CD4-positive, CD25-positive, alpha-beta regulatory T cell (primary cell): Measurements from ENCODE around the gene POSTN. TPM values are rescaled to one million over a fixed set of nuclear protein-coding genes. Genes with fewer than 3 reads are reported as not detected.

Experiments used
- ATAC-seq, 2 donors: fragments of 150-1000 bp; cut with Tn5 transposase; one replicate each; pipeline ENCODE4 v1.10.0; 2021; ENCODE audit warnings: low read depth in 2 of 2, moderate number of reproducible peaks in 2 of 2, moderate library complexity in 1 of 2
- DNase-seq, 3 donors: peaks; one replicate each; pipeline versions ENCODE4 v3.0.0 to v3.0.0-alpha.2; 2012 to 2022; ENCODE audit warnings: mixed read lengths in 1 of 3
- H3K27ac ChIP-seq: one replicate; pipeline ENCODE4 v1.7.0; 2013; ENCODE audit warnings: mild to moderate bottlenecking, low read length; ENCODE audit not compliant: insufficient read depth, poor library complexity, severe bottlenecking
- H3K27me3 ChIP-seq: one replicate; pipeline ENCODE4 v1.7.0; 2013; ENCODE audit warnings: low read length; ENCODE audit not compliant: control insufficient read depth, insufficient read depth
- H3K36me3 ChIP-seq: one replicate; pipeline ENCODE4 v1.7.0; 2013; ENCODE audit warnings: mild to moderate bottlenecking, low read length, moderate library complexity; ENCODE audit not compliant: control insufficient read depth, insufficient read depth
- H3K4me1 ChIP-seq: 2 replicates; pipeline ENCODE4 v1.7.0; 2013; ENCODE audit warnings: mild to moderate bottlenecking, low read length; ENCODE audit not compliant: insufficient read depth, control insufficient read depth, poor library complexity, severe bottlenecking
- H3K4me3 ChIP-seq: one replicate; pipeline ENCODE4 v1.7.0; 2013; ENCODE audit warnings: low read depth, mild to moderate bottlenecking, low read length, moderate library complexity
- H3K9me3 ChIP-seq, 2 experiments: 1 replicate in 1 of 2; 2 replicates in 1 of 2; pipeline ENCODE4 v1.7.0; 2013; ENCODE audit warnings: low read length in 2 of 2, mild to moderate bottlenecking in 1 of 2, moderate library complexity in 1 of 2; ENCODE audit not compliant: control insufficient read depth in 2 of 2
- H3K27ac Mint-ChIP-seq, 3 donors: one replicate each; pipeline ENCODE4 v1.8.0; 2020 to 2022; ENCODE audit warnings: mild to moderate bottlenecking in 3 of 3, mixed read lengths in 3 of 3, moderate library complexity in 2 of 3
- H3K27me3 Mint-ChIP-seq: one replicate; pipeline ENCODE4 v1.8.0; 2022; ENCODE audit warnings: mild to moderate bottlenecking, mixed read lengths
- H3K36me3 Mint-ChIP-seq: one replicate; pipeline ENCODE4 v1.8.0; 2020; ENCODE audit warnings: mixed read lengths
- H3K4me1 Mint-ChIP-seq, 4 donors: one replicate each; pipeline ENCODE4 v1.8.0; 2020 to 2022; ENCODE audit warnings: mixed read lengths in 4 of 4, mild to moderate bottlenecking in 1 of 4
- H3K4me3 Mint-ChIP-seq, 4 donors: one replicate each; pipeline ENCODE4 v1.8.0; 2020 to 2022; ENCODE audit warnings: mild to moderate bottlenecking in 4 of 4, mixed read lengths in 4 of 4, moderate library complexity in 3 of 4
- H3K9me3 Mint-ChIP-seq, 7 donors: one replicate each; pipeline ENCODE4 v1.8.0; 2020 to 2022; ENCODE audit warnings: mixed read lengths in 7 of 7, mild to moderate bottlenecking in 3 of 7, moderate library complexity in 2 of 7
- polyA plus RNA-seq, 4 donors: library from polyadenylated mRNA; unstranded; fragments of 300-500 nt; fragmentation: Illumina TruSeq; gene quantifications; one replicate each; pipeline ENCODE4 v1.2.3, GENCODE V29; 2021
- total RNA-seq: library from RNA; stranded (reverse); gene quantifications from one replicate; pipeline ENCODE4 v1.2.3, GENCODE V29; 2022

POSTN gene
- total and polyA plus RNA-seq, 5 donors from 2014 or later: not detected

- DNase-seq: no peak
- H3K36me3 ChIP-seq: no peaks in the 10 kb centered on the region
- peaks cover 2 to 14% (median 9%) of the 10 kb centered on the region in 7 donors for H3K9me3 Mint-ChIP-seq
- H3K27me3 Mint-ChIP-seq: no peaks in the 10 kb centered on the region
- H3K27ac Mint-ChIP-seq: no peak overlapping the region
- no peaks in the 10 kb centered on the region for H3K36me3 Mint-ChIP-seq
- no peak overlapping the region for H3K4me3 ChIP-seq
- peaks cover 0 to 4% of the 10 kb centered on the region in 2 experiments for H3K9me3 ChIP-seq
- no peak overlapping the region for H3K4me3 Mint-ChIP-seq
- no peaks in the 10 kb centered on the region for H3K27me3 ChIP-seq
- ATAC-seq: no peak
- no peak overlapping the region for H3K27ac ChIP-seq
- no peaks in the 10 kb centered on the region for H3K4me1 ChIP-seq
- H3K4me1 Mint-ChIP-seq: no peaks in the 10 kb centered on the region
Measured at GRCh38 chr13:37534676-37535075, 63.9 kb downstream of the POSTN start.

- H3K27me3 Mint-ChIP-seq: no peaks in the 10 kb centered on the region
- no peak overlapping the region for H3K4me3 ChIP-seq
- no peaks in the 10 kb centered on the region for H3K36me3 Mint-ChIP-seq
- H3K4me1 ChIP-seq: no peaks in the 10 kb centered on the region
- peaks cover 2 to 14% (median 9%) of the 10 kb centered on the region in 7 donors for H3K9me3 Mint-ChIP-seq
- H3K36me3 ChIP-seq: no peaks in the 10 kb centered on the region
- H3K27ac ChIP-seq: no peak overlapping the region
- H3K27me3 ChIP-seq: no peaks in the 10 kb centered on the region
- no peak overlapping the region for H3K27ac Mint-ChIP-seq
- H3K4me1 Mint-ChIP-seq: no peaks in the 10 kb centered on the region
- ATAC-seq (no peak), DNase-seq (no peak)
- peaks cover 0 to 4% of the 10 kb centered on the region in 2 experiments for H3K9me3 ChIP-seq
- no peak overlapping the region for H3K4me3 Mint-ChIP-seq
Measured at GRCh38 chr13:37534181-37534580, 64.4 kb downstream of the POSTN start.

DNA sequence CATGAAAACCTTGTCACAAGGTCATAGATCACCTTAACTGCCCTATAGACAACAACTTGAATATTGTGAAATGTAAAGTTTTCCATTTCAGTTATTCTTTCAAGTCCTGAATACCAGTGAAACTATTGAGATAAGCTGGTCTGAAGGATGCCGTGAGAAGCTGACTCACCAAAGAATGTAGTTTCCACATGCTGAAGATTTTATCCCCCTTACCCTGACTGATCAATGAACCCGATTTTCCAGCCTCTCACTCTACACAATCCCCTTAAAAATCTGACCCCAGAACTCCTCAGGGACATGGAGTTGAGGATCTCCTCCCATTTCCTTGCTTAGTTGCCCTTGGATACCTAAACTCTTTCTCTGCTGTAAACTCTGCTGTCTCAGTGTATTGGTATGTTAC, 67.5 kb downstream of the POSTN start:
- Histone ChIP-seq H3K27ac (no peak overlapping the region), H3K27me3 (no peaks in the 10 kb centered on the region), H3K4me1 (no peaks in the 10 kb centered on the region), H3K36me3 (no peaks in the 10 kb centered on the region), H3K4me3 (no peak overlapping the region), H3K9me3 (peaks cover 0 to 4% of the 10 kb centered on the region in 2 experiments)
- no peaks in the 10 kb centered on the region for H3K36me3 Mint-ChIP-seq
- H3K9me3 Mint-ChIP-seq: peaks cover 0 to 13% (median 5%) of the 10 kb centered on the region in 7 donors
- H3K4me1 Mint-ChIP-seq: no peaks in the 10 kb centered on the region
- H3K27ac Mint-ChIP-seq: no peak overlapping the region
- H3K27me3 Mint-ChIP-seq: no peaks in the 10 kb centered on the region
- H3K4me3 Mint-ChIP-seq: no peak overlapping the region
- DNase-seq: no peak
- ATAC-seq: no peak

DNA sequence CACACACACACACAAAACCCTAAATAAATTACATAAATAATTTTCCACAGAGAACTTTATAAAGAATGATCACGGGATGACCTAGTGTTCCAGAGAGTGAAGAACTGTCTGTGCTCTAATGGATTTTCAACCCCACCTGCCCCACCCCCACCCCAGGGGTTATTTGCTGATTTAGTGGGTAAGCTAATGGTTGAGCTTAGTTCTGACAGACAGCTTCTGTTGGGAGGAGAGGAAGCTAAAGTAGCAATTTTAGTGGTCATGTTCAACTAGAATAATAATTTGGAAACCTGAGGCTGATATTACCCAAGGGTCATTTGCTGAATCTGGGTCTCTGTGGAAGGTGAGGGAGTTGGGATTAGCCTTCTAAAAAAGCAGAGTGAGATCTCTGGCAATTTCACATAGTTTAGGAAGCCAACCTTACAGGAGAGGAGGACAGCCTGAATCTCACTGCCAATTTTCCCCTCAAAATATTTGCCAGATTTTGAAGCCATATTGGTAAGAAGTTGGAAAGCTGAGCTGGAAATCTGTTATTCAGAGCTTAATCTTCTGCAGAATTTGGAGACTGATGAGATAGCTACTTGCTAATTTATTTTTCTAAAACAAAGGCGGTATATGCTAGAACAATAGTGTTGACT, 68.7 kb downstream of the POSTN start:
- DNase-seq (no peak), ATAC-seq (no peak)
- no peaks in the 10 kb centered on the region for H3K36me3 Mint-ChIP-seq
- H3K4me3 ChIP-seq: no peak overlapping the region
- no peaks in the 10 kb centered on the region for H3K4me1 ChIP-seq
- no peak overlapping the region for H3K27ac ChIP-seq
- no peaks in the 10 kb centered on the region for H3K27me3 ChIP-seq
- H3K4me3 Mint-ChIP-seq: no peak overlapping the region
- no peaks in the 10 kb centered on the region for H3K36me3 ChIP-seq
- H3K9me3 ChIP-seq: peaks cover 0 to 4% of the 10 kb centered on the region in 2 experiments
- H3K9me3 Mint-ChIP-seq: peaks cover 0 to 12% (median 5%) of the 10 kb centered on the region in 7 donors
- no peak overlapping the region for H3K27ac Mint-ChIP-seq
- no peaks in the 10 kb centered on the region for H3K27me3 Mint-ChIP-seq
- no peaks in the 10 kb centered on the region for H3K4me1 Mint-ChIP-seq

GRCh38 chr13:37526710-37527473, 71.7 kb downstream of the POSTN start:
- no peaks in the 10 kb centered on the region for H3K36me3 ChIP-seq
- ATAC-seq (no peak), DNase-seq (no peak)
- H3K4me3 ChIP-seq: no peak overlapping the region
- H3K9me3 ChIP-seq: peaks cover 0 to 4% of the 10 kb centered on the region in 2 experiments
- H3K4me3 Mint-ChIP-seq: no peak overlapping the region
- no peaks in the 10 kb centered on the region for H3K4me1 ChIP-seq
- no peak overlapping the region for H3K27ac ChIP-seq
- no peaks in the 10 kb centered on the region for H3K4me1 Mint-ChIP-seq
- H3K36me3 Mint-ChIP-seq: no peaks in the 10 kb centered on the region
- H3K27me3 ChIP-seq: no peaks in the 10 kb centered on the region
- H3K27me3 Mint-ChIP-seq: no peaks in the 10 kb centered on the region
- H3K9me3 Mint-ChIP-seq: peaks cover 0 to 19% (median 7%) of the 10 kb centered on the region in 7 donors
- no peak overlapping the region for H3K27ac Mint-ChIP-seq

- H3K4me3 Mint-ChIP-seq: no peak overlapping the region
- H3K27ac Mint-ChIP-seq: no peak overlapping the region
Measured at GRCh38 chr13:37515226-37515625, 83.3 kb downstream of the POSTN start.

More at GRCh38 chr13:37515226-37515625, 83.3 kb downstream of the POSTN start:
- H3K9me3 Mint-ChIP-seq: peaks cover 0 to 17% (median 2%) of the 10 kb centered on the region in 7 donors
- Histone ChIP-seq H3K4me3 (no peak overlapping the region), H3K36me3 (no peaks in the 10 kb centered on the region), H3K9me3 (no peaks in the 10 kb centered on the region), H3K27me3 (no peaks in the 10 kb centered on the region), H3K27ac (no peak overlapping the region), H3K4me1 (no peaks in the 10 kb centered on the region)
- no peaks in the 10 kb centered on the region for H3K36me3 Mint-ChIP-seq
- ATAC-seq (no peak), DNase-seq (no peak)
- no peaks in the 10 kb centered on the region for H3K4me1 Mint-ChIP-seq
- H3K27me3 Mint-ChIP-seq: no peaks in the 10 kb centered on the region
